ENCODE data around the gene TMEM37. TPM values are rescaled to one million over a fixed set of nuclear protein-coding genes. Genes with fewer than 3 reads are reported as not detected.

The TMEM37 gene
- total and polyA plus RNA-seq, 2 of the 13 experiments (the other 11 are each of a cell fraction or from before 2014, with no cell fraction given) = 37.7 to 115 TPM

DNA sequence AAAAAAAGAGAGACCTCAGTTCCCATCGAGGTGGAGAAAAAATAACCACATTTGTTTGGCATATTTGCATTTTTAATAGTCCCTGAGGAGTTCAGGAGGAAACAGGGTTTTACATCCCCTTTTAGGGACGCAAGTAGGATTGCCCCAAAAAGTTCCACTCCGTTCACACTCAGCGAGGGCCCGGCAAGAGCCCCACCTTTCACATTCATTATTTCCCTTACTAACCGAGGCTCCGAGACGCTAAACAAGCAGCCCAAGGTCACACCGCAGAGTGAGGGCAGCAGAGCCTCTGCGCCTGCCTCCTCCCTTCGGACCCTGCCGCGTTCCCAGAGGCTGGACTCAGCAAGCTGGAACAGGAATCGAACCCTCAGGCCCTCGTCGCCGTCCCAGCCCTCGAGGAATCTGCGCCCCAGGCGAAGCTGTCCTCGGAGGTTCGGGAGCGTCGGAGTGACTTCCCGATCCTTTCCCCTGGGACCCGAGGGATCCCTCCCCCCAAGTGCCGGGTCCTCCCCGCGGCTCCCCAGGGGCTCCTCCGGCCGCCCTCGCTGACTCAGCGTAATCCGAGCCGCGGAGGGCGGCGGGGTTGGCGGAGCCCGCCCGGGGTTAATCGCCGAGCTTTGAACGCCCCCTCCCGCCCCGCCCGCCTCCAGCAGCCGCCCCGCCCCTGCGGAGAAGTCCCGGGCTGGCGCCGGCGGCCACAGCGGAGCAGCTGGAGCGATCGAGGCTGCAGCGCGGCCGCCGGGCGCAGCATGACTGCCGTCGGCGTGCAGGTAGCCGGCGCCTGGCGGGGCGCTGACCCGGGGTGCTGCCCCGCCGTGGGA, at the start of gene TMEM37 (continued):
- TF ChIP-seq ZNF678 (CRISPR knock-in tag; IDR thresholded peaks at IDR 0.05) (peak; percentile 80; the same call in 1 of the 2 replicates), FOXC1 (CRISPR knock-in tag; IDR thresholded peaks at IDR 0.05; ENCODE audit: borderline replicate concordance) (no peak; the same call in 1 of the 2 replicates), ZNF644 (CRISPR knock-in tag; IDR thresholded peaks at IDR 0.05; ENCODE audit: low read depth) (peak; percentile 39; the same call in 1 of the 2 replicates), ZNF839 (CRISPR knock-in tag; IDR thresholded peaks at IDR 0.05; ENCODE audit: borderline replicate concordance) (no peak; the same call in 1 of the 2 replicates), KMT2A (CRISPR knock-in tag; IDR thresholded peaks at IDR 0.05) (no peak), KAT8 (CRISPR knock-in tag; IDR thresholded peaks at IDR 0.05) (peak; percentile 59), ZNF552 (CRISPR knock-in tag; IDR thresholded peaks at IDR 0.05; ENCODE audit: borderline replicate concordance) (no peak)
- TF ChIP-seq, protein P1, sequence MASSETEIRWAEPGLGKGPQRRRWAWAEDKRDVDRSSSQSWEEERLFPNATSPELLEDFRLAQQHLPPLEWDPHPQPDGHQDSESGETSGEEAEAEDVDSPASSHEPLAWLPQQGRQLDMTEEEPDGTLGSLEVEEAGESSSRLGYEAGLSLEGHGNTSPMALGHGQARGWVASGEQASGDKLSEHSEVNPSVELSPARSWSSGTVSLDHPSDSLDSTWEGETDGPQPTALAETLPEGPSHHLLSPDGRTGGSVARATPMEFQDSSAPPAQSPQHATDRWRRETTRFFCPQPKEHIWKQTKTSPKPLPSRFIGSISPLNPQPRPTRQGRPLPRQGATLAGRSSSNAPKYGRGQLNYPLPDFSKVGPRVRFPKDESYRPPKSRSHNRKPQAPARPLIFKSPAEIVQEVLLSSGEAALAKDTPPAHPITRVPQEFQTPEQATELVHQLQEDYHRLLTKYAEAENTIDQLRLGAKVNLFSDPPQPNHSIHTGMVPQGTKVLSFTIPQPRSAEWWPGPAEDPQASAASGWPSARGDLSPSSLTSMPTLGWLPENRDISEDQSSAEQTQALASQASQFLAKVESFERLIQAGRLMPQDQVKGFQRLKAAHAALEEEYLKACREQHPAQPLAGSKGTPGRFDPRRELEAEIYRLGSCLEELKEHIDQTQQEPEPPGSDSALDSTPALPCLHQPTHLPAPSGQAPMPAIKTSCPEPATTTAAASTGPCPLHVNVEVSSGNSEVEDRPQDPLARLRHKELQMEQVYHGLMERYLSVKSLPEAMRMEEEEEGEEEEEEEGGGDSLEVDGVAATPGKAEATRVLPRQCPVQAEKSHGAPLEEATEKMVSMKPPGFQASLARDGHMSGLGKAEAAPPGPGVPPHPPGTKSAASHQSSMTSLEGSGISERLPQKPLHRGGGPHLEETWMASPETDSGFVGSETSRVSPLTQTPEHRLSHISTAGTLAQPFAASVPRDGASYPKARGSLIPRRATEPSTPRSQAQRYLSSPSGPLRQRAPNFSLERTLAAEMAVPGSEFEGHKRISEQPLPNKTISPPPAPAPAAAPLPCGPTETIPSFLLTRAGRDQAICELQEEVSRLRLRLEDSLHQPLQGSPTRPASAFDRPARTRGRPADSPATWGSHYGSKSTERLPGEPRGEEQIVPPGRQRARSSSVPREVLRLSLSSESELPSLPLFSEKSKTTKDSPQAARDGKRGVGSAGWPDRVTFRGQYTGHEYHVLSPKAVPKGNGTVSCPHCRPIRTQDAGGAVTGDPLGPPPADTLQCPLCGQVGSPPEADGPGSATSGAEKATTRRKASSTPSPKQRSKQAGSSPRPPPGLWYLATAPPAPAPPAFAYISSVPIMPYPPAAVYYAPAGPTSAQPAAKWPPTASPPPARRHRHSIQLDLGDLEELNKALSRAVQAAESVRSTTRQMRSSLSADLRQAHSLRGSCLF (CRISPR knock-in tag; IDR thresholded peaks at IDR 0.05; ENCODE audit: borderline replicate concordance) = no peak
- TF ChIP-seq, protein P2, sequence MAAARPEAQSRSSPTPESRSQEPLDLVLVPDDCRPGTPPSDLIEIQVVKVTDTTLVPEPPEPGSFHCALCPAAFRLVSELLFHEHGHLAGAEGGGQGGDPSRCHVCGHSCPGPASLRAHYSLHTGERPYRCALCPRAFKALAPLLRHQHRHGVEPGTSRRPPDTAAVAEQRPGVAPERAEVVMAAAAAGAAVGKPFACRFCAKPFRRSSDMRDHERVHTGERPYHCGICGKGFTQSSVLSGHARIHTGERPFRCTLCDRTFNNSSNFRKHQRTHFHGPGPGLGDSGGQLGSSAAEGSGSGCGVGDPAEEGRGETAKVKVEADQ (CRISPR knock-in tag; IDR thresholded peaks at IDR 0.05; ENCODE audit: borderline replicate concordance) = peak; percentile 80; the same call in 1 of the 2 replicates
- TF ChIP-seq, protein P3, sequence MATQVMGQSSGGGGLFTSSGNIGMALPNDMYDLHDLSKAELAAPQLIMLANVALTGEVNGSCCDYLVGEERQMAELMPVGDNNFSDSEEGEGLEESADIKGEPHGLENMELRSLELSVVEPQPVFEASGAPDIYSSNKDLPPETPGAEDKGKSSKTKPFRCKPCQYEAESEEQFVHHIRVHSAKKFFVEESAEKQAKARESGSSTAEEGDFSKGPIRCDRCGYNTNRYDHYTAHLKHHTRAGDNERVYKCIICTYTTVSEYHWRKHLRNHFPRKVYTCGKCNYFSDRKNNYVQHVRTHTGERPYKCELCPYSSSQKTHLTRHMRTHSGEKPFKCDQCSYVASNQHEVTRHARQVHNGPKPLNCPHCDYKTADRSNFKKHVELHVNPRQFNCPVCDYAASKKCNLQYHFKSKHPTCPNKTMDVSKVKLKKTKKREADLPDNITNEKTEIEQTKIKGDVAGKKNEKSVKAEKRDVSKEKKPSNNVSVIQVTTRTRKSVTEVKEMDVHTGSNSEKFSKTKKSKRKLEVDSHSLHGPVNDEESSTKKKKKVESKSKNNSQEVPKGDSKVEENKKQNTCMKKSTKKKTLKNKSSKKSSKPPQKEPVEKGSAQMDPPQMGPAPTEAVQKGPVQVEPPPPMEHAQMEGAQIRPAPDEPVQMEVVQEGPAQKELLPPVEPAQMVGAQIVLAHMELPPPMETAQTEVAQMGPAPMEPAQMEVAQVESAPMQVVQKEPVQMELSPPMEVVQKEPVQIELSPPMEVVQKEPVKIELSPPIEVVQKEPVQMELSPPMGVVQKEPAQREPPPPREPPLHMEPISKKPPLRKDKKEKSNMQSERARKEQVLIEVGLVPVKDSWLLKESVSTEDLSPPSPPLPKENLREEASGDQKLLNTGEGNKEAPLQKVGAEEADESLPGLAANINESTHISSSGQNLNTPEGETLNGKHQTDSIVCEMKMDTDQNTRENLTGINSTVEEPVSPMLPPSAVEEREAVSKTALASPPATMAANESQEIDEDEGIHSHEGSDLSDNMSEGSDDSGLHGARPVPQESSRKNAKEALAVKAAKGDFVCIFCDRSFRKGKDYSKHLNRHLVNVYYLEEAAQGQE (IDR thresholded peaks at IDR 0.05; ENCODE audit: borderline replicate concordance in 1 of 2, low read depth in 1 of 2, low read length in 2 of 2) = peak in 1 of 2 experiments; percentile 61; a peak in 1 of 4 replicates
- TF ChIP-seq, protein P4, sequence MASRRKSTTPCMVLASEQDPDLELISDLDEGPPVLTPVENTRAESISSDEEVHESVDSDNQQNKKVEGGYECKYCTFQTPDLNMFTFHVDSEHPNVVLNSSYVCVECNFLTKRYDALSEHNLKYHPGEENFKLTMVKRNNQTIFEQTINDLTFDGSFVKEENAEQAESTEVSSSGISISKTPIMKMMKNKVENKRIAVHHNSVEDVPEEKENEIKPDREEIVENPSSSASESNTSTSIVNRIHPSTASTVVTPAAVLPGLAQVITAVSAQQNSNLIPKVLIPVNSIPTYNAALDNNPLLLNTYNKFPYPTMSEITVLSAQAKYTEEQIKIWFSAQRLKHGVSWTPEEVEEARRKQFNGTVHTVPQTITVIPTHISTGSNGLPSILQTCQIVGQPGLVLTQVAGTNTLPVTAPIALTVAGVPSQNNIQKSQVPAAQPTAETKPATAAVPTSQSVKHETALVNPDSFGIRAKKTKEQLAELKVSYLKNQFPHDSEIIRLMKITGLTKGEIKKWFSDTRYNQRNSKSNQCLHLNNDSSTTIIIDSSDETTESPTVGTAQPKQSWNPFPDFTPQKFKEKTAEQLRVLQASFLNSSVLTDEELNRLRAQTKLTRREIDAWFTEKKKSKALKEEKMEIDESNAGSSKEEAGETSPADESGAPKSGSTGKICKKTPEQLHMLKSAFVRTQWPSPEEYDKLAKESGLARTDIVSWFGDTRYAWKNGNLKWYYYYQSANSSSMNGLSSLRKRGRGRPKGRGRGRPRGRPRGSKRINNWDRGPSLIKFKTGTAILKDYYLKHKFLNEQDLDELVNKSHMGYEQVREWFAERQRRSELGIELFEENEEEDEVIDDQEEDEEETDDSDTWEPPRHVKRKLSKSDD (CRISPR knock-in tag; IDR thresholded peaks at IDR 0.05; ENCODE audit: low read depth) = 0 out of 2 replicates have a peak, but pooled peaks have one; percentile 39

All from HepG2 (cell line).